GM23338 (cell line): ENCODE measurements around the gene NIPAL1. TPM values are rescaled to one million over a fixed set of nuclear protein-coding genes. Genes with fewer than 3 reads are reported as not detected.

Source experiments
- ATAC-seq: fragments of 200-7000 bp; cut with Tn5 transposase; 3 replicates; pipeline ENCODE4 v1.9.1; 2020
- DNase-seq: peaks from one replicate; pipeline ENCODE4 v3.0.0-alpha.2; 2015; ENCODE audit warnings: low spot score
- H2AFZ ChIP-seq: fragments of 200-600 bp; sonication (generic); 2 replicates; pipeline ENCODE4 v1.8.0; 2016; ENCODE audit warnings: antibody characterized with exemption, mild to moderate bottlenecking, moderate library complexity
- H3F3A ChIP-seq: fragments of 200-600 bp; sonication (generic); replicated peaks from 2 replicates; pipeline ENCODE4 v1.8.0; 2017; ENCODE audit warnings: antibody characterized with exemption, mixed run types, low read depth
- H3K27ac ChIP-seq: fragments of 200-600 bp; sonication (generic); 2 replicates; pipeline ENCODE4 v1.6.1; 2016; ENCODE audit warnings: low read depth
- H3K27me3 ChIP-seq: fragments of 200-600 bp; sonication (generic); 2 replicates; pipeline ENCODE4 v1.8.0; 2016; ENCODE audit warnings: mild to moderate bottlenecking, mixed run types, moderate library complexity; ENCODE audit not compliant: insufficient read depth
- H3K36me3 ChIP-seq: fragments of 200-600 bp; sonication (generic); 2 replicates; pipeline ENCODE4 v1.8.0; 2016; ENCODE audit warnings: mild to moderate bottlenecking; ENCODE audit not compliant: insufficient read depth
- H3K4me1 ChIP-seq: fragments of 200-600 bp; sonication (generic); 2 replicates; pipeline ENCODE4 v1.8.0; 2016; ENCODE audit warnings: mild to moderate bottlenecking, moderate library complexity; ENCODE audit not compliant: insufficient read depth
- H3K4me2 ChIP-seq: fragments of 200-600 bp; sonication (generic); 2 replicates; pipeline ENCODE4 v1.7.1; 2017; ENCODE audit warnings: mixed run types
- H3K4me3 ChIP-seq: fragments of 200-600 bp; sonication (generic); 2 replicates; pipeline ENCODE4 v1.6.1; 2016; ENCODE audit warnings: mixed run types
- H3K79me2 ChIP-seq: fragments of 200-600 bp; sonication (generic); replicated peaks from 2 replicates; pipeline ENCODE4 v1.8.0; 2017; ENCODE audit warnings: mild to moderate bottlenecking; ENCODE audit not compliant: insufficient read depth
- H3K9me2 ChIP-seq: fragments of 200-600 bp; sonication (generic); 2 replicates; pipeline ENCODE4 v1.8.0; 2017; ENCODE audit not compliant: insufficient read depth
- H4K20me1 ChIP-seq: fragments of 200-600 bp; sonication (generic); replicated peaks from 2 replicates; pipeline ENCODE4 v1.8.0; 2017; ENCODE audit warnings: mild to moderate bottlenecking; ENCODE audit not compliant: insufficient read depth
- H3K27ac Mint-ChIP-seq: 2 replicates; pipeline ENCODE4 v1.8.0; 2020; ENCODE audit warnings: inconsistent platforms, mild to moderate bottlenecking, moderate library complexity, mixed read lengths
- H3K27me3 Mint-ChIP-seq: 3 replicates; pipeline ENCODE4 v1.8.0; 2022; ENCODE audit warnings: low read depth, mild to moderate bottlenecking, moderate library complexity, mixed read lengths, inconsistent platforms; ENCODE audit not compliant: insufficient read depth, poor library complexity
- H3K36me3 Mint-ChIP-seq: 3 replicates; pipeline ENCODE4 v1.8.0; 2021; ENCODE audit warnings: low read depth, mild to moderate bottlenecking, inconsistent platforms, moderate library complexity, mixed read lengths
- H3K4me1 Mint-ChIP-seq: 3 replicates; pipeline ENCODE4 v1.8.0; 2020; ENCODE audit warnings: mild to moderate bottlenecking, inconsistent platforms, mixed read lengths
- H3K4me3 Mint-ChIP-seq: 3 replicates; pipeline ENCODE4 v1.8.0; 2021; ENCODE audit warnings: moderate library complexity, mild to moderate bottlenecking, inconsistent platforms, mixed read lengths
- H3K9me3 Mint-ChIP-seq: 3 replicates; pipeline ENCODE4 v1.8.0; 2020; ENCODE audit warnings: moderate library complexity, mild to moderate bottlenecking, inconsistent platforms, mixed read lengths
- CREB1 ChIP-seq: fragments of 250-450 bp; sonication (Bioruptor Pico); IDR thresholded peaks from 2 replicates; pipeline ENCODE4 v1.5.0; 2020; ENCODE audit warnings: low read depth, mild to moderate bottlenecking, moderate library complexity
- CTCF ChIP-seq, 2 experiments: fragments of 200-600 bp in 1 of 2; sonication (generic) in 1 of 2; conservative IDR thresholded peaks; 2 replicates each; pipeline versions ENCODE4 v1.5.1 to v1.6.1; 2016 to 2017; ENCODE audit warnings: antibody characterized with exemption in 2 of 2, low read depth in 2 of 2, mild to moderate bottlenecking in 2 of 2, moderate library complexity in 1 of 2
- EZH2 ChIP-seq: fragments of 200-600 bp; sonication (generic); IDR thresholded peaks from one replicate; pipeline ENCODE4 v1.8.0; 2017; ENCODE audit warnings: antibody characterized with exemption, mild to moderate bottlenecking, low read depth; ENCODE audit not compliant: unreplicated experiment
- EZH2phosphoT487 ChIP-seq: fragments of 200-600 bp; sonication (generic); IDR thresholded peaks from one replicate; pipeline ENCODE4 v1.8.1; 2018; ENCODE audit warnings: antibody characterized with exemption; ENCODE audit not compliant: unreplicated experiment
- JUNB ChIP-seq: IDR thresholded peaks from one replicate; pipeline ENCODE4 v1.6.1; 2016; ENCODE audit warnings: antibody characterized with exemption; ENCODE audit not compliant: unreplicated experiment
- NANOG ChIP-seq: IDR thresholded peaks from 2 replicates; pipeline ENCODE4 v1.6.1; 2016; ENCODE audit warnings: antibody characterized with exemption, borderline replicate concordance
- POLR2AphosphoS5 ChIP-seq: IDR thresholded peaks from 2 replicates; pipeline ENCODE4 v1.6.1; 2016; ENCODE audit warnings: antibody characterized with exemption, low read depth
- STAT1 ChIP-seq: IDR thresholded peaks from one replicate; pipeline ENCODE4 v1.6.1; 2016; ENCODE audit warnings: antibody characterized with exemption; ENCODE audit not compliant: unreplicated experiment
- ZNF114 ChIP-seq: fragments of 250-450 bp; sonication (Bioruptor Pico); IDR thresholded peaks from 2 replicates; pipeline ENCODE4 v1.5.0; 2020; ENCODE audit warnings: mild to moderate bottlenecking, moderate library complexity
- ZNF331 ChIP-seq: fragments of 250-450 bp; sonication (Bioruptor Pico); IDR thresholded peaks from 2 replicates; pipeline ENCODE4 v1.5.0; 2020; ENCODE audit warnings: low read depth, mild to moderate bottlenecking, moderate library complexity
- ZNF462 ChIP-seq: fragments of 250-450 bp; sonication (Bioruptor Pico); IDR thresholded peaks from 2 replicates; pipeline ENCODE4 v1.5.0; 2020; ENCODE audit warnings: mild to moderate bottlenecking, moderate library complexity
- polyA plus RNA-seq: library from polyadenylated mRNA; unstranded; fragments of >200 nt; fragmentation: Nextera tagmentation; extraction: Ambion mirVana; gene quantifications from 2 replicates; pipeline ENCODE4 v1.2.1, GENCODE V29; 2016
- total RNA-seq: library from RNA; depleted of rRNA; stranded (reverse); fragments of >200 nt; shearing (Covaris generic); gene quantifications from 2 replicates; pipeline ENCODE4 v1.2.3, GENCODE V29; 2014

Gene NIPAL1
- total and polyA plus RNA-seq, 2 experiments from 2014 or later, result 5.3 to 8.2 TPM

- TF ChIP-seq ZNF462 (no peak), NANOG (no peak), CREB1 (CRISPR knock-in tag) (no peak), ZNF114 (CRISPR knock-in tag) (no peak), EZH2phosphoT487 (no peak), EZH2 (no peak), POLR2AphosphoS5 (no peak), ZNF331 (CRISPR knock-in tag) (no peak), JUNB (no peak)
Measured at GRCh38 chr4:48068182-48068581, 51.6 kb downstream of the NIPAL1 start (continued).

- DNase-seq, result no peak
- no peak overlapping the region for H3K4me3 Mint-ChIP-seq
- no peak for ATAC-seq
- no peaks in the 10 kb centered on the region for H3K79me2 ChIP-seq
- no peaks in the 10 kb centered on the region for H4K20me1 ChIP-seq
- no peaks in the 10 kb centered on the region; the same call in 2 of the 3 replicates for H3K36me3 Mint-ChIP-seq
- TF ChIP-seq STAT1 (no peak), JUNB (no peak), ZNF331 (CRISPR knock-in tag) (no peak), CTCF (conservative IDR thresholded peaks at IDR 0.05; ENCODE audit: low read depth in 2 of 2) (no peak), EZH2 (no peak)
- no peak overlapping the region for H2AFZ ChIP-seq
- H3K4me1 ChIP-seq, result no peaks in the 10 kb centered on the region
- no peaks in the 10 kb centered on the region for H3K36me3 ChIP-seq
- H3K27me3 Mint-ChIP-seq, result peaks cover 5% of the 10 kb centered on the region
- H3K9me2 ChIP-seq, result peaks cover 5% of the 10 kb centered on the region
- H3K4me3 ChIP-seq, result no peak overlapping the region
- H3K4me1 Mint-ChIP-seq, result no peaks in the 10 kb centered on the region
- H3K27ac Mint-ChIP-seq, result no peak overlapping the region
- H3K27ac ChIP-seq, result no peak overlapping the region
- no peak overlapping the region for H3K4me2 ChIP-seq
- H3F3A ChIP-seq, result no peaks in the 10 kb centered on the region
- H3K27me3 ChIP-seq, result no peaks in the 10 kb centered on the region
- H3K9me3 Mint-ChIP-seq, result no peaks in the 10 kb centered on the region
Measured at GRCh38 chr4:48069026-48069425, 52.5 kb downstream of the NIPAL1 start.
